GM19035 (cell line): Measurements from ENCODE around the gene HSPA5.
A peak's percentile ranks its signal among the peaks of the same experiment; 100 is the strongest.
"Not testable (repeated sequence)": the region's sequence is repeated elsewhere in the genome, so short reads cannot be mapped to it uniquely, and the experiment has no call there.

Experiments
- ATAC-seq: cut with Tn5 transposase; IDR thresholded peaks from one replicate; pipeline ENCODE4 v1.9.1; 2021; ENCODE audit not compliant: unreplicated experiment

Gene HSPA5

DNA sequence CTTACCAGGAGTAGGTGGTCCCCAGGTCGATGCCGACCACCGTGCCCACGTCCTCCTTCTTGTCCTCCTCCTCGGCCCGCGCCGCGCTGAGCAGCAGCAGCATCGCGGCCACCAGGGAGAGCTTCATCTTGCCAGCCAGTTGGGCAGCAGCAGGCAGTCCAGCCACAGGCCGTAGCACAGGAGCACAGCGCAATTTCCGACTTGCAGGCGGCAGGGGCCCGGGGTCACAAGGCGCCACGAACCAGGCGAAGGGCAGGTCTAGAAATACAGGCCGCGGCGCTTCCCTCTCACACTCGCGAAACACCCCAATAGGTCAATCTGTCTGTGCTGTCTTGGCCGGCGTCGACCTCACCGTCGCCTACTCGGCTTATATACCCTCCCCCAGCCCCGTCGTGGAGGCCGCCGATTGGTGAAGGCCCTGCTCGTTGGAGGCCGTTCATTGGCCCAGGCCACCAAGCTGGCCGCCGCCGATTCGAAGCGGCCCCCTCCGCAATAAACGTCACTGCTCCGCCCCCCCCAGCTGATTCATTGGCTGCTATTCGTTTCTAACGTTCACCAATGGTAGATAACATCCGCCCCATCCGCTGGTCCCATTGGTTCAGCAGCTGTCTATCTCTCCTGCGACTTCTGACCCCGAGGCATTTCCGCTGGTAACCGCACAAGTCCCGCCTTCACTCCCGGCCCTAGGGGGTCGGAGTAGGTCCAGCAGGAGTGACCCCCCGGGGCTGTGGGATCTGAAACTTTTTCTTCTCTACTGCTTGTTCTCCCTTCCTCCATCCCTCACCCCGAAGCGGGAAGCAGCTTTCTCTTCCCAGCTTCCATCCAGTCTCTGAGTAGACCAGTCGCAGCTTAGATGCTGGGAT is at the start of gene HSPA5:
Gene HSPA5 (minus strand): TSS at position 344 of the 863 bp plus-strand sequence. CDS start 217 bp downstream, at position 127.
- peak; percentile 89 for ATAC-seq

DNA sequence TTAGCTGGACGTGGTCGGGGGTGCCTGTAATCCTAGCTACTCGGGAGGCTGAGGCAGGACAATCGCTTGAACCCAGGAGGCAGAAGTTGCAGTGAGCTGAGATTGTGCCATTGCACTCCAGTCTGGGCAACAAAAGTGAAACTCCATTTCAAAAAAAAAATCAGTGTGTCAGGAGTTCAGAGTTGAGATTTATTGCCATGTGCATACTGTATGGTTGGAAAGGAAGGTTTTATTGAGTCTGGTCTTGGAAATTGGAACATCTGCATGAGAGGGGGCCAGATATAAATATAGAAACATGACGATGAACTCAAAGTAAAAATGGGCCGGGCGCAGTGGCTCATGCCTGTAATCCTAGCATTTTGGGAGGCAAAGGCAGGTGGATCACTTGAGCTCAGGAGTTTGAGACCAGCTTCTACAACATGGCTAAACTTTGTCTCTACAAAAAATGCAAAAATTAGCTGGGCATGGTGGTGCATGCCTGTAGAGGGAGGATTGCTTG is 45.8 kb upstream of the HSPA5 start:
- ATAC-seq: not testable (repeated sequence)

- ATAC-seq: no peak
Observed at GRCh38 chr9:125284855-125285254, 43.7 kb upstream of the HSPA5 start.

- ATAC-seq: no peak
Observed at GRCh38 chr9:125280945-125281344, 39.8 kb upstream of the HSPA5 start.

DNA sequence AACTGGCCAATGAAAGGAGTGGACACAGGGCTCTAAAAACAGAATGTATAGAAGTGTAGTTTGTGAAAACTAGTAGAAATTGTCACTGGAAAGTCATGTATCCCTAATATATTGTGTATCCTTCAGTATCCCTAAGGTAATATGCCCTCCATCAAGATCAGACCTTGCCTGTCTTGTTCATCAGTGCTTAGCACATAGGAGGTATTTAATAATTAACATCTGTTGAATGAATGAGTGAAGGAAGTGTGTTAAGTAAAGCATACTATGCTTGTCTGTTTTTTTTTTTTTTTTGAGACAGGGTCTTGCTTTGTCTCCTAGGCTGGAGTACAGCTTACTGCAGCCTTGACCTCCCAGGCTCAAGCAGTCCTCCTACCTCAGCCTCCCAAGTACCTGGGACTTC is 36.3 kb upstream of the HSPA5 start:
- ATAC-seq: no peak

DNA sequence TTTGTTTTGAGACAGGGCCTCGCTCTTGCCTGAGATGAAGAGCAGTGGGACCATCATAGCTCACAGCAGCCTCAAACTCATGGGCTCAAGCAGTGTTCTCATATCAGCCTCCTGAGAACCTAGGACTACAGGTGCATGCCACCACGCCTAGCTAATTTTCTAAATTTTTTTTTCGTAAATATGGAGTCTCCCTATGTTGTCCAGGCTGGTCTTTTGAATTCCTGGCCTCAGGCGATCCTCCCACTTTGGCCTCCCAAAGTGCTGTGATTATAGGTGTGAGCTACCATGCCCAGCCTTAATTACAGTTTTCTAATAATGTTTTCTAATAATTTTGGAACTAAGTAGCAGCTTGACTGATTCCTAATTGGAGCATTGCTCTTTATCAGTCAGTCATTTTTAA is 35.6 kb upstream of the HSPA5 start:
- no peak for ATAC-seq

- no peak for ATAC-seq
Observed at GRCh38 chr9:125272697-125273096, 31.6 kb upstream of the HSPA5 start.

GRCh38 chr9:125271081-125271480 is 29.9 kb upstream of the HSPA5 start:
- ATAC-seq: no peak

GRCh38 chr9:125269014-125269397 is 27.9 kb upstream of the HSPA5 start:
- no peak for ATAC-seq

DNA sequence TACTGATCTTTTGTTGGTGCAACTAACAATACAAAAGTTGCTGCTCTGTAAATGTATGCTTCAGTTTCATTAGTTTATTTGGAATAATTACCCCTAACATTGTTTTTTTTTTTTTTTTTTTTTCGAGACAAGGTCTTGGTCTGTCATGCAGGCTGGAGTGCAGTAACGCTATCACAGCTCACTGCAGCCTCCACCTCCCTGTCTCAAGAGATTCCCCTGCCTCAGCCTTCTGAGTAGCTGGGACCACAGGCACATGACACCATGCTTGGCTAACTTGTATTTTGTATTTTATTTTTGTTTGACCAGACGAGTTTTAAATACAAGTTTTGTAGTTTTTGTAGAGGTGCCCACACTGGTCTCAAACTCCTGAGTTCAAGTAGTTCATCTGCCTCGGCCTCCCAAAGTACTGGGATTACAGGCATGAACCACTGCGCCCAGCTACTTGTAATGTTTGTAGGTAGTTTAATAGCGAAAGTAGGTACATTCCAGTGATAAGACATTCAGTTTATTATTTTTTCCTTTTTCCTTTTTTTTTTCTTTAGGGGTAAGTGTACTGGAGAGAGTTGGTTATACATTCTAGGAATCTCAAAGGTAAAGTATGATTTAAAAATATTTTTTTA is 27.4 kb upstream of the HSPA5 start:
- no peak for ATAC-seq

GRCh38 chr9:125264068-125264467 is 22.9 kb upstream of the HSPA5 start:
- ATAC-seq: not testable (repeated sequence)

DNA sequence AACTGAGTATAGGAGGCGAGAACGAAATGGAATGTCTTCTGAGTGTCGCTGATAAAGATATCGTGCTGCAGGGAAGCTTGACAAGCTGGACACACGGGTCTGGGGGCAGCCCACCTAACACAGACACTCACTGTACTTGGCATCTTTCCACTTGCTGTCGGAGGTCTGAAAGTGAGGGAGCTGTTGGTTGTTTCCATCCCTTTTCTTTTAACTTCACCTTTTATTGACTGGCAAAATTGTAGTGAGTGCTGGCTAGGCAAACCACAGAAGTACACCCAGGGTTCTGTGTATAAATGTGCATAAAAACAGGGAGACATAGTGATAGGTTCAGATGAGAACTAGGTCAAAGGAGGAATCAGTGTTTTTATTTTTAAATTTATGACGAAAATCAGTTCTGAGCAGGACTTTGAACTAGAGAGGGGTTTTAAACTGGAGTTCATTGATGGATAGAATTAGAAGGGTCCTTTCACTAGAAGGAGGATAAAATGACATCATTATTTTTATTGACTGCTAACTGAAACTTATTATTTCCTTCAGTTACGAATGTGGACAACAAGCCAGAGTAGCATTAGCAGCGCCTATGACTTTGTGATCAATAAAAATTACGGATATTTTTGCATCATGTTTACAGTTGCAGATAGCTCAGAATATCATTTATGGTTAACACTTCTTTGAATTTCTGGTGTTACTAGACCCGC is 21.3 kb upstream of the HSPA5 start:
- ATAC-seq: peak; percentile 8

DNA sequence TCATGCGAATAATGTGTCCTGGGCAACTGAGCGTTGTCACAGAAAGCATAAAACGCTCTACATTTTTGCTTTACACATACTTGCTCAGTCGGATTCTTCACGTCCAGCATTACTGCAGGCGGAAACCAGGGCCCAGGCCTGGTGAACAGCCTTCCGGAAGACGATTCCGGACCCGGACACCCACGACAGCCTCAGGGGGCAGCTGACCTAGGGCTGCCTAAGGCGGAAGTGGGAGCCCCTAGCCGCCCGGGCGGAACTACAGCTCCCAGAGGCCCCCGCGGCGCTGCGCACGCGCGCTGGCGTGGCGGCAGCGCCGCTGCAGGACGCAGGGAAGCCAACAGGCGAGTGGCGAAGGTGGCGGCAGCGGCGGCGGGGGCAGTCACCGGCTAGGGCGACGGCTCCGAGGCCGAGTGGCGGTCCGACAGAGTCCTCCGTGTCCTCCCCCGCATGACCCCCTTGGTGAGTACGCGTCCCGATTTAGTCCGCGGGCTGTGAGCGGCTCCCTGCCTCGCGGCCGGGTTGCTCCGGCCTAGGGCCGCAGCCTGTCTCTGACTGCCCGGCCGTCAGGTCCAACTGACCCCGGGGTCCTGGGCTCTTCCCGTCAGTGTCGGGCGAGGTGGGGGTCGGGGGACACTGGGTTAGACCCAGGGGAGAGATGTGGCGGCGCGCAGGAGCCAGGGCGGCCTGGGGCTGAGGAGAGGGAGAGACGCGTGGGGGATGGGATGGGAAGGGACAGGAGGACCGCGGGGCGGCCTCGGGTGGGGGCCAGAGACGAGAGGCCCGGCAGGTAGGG is 20.6 kb upstream of the HSPA5 start, which contains the start of gene GAPVD1:
Gene GAPVD1 (plus strand): TSS at position 326 of the 793 bp plus-strand sequence. CDS start 37,096 bp downstream, outside the sequence.
- ATAC-seq: peak; percentile 93

GRCh38 chr9:125260561-125260960 is 19.4 kb upstream of the HSPA5 start:
- no peak for ATAC-seq

DNA sequence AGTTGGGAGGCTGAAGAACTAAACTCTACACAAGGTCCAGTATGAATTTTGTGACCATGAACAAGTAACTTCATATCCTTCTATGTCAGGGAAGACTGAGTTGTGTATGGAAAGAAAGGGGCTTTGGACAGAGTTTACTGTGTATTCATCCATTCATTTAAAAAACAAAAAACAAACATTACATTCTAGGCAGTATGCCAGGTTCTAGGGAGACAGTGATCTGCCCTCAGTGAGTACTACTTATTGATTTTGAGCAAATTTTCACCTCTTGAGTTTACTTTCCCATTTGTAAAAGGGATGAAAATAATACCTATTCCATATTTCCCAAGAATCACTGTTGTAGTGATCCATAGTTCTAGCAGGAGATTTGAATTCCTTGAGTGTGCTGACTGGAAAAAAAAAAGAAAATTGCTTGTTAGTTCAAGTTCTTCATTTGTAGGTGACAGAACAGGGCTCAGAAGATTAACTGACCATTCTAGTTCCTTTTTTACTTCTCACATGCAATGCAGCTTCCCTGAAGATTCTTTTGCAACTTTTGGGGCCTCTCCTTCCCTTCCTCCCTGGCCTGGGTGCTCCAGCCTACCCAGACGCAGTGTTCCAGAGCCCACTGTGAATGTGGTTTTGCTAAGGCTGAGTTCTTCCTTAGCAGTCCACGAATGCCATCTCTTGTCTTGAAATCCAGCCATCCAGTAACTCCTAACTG is 17.8 kb upstream of the HSPA5 start:
- no peak for ATAC-seq

DNA sequence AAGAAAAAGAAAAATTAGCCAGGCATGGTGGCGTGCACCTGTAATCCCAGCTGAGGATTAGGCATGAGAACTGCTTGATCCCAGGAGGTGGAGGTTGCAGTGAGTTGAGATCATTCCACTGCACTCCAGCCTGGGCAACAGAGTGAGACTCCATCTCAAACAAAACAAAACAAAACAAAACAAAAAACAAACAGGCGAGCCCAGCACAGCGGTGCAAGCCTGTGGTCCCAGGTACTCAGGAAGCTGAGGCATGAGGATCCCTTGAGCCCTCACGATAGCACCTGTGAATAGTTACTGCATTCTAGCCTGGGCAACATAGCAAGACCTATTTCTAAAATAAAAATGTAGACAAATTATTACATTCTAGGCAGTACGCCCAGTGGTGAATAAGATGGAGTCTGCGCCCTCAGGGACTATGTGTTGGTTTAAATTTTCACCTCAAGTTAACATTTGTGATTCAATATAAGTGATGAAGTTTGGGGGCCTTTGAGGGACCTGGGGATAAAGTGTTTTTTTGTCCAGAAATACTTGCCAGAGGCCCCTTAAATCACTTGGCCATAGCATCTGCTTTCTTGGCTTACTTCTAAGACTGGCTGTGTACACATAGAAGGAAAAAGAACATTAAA is 17.1 kb upstream of the HSPA5 start:
- no peak for ATAC-seq

GRCh38 chr9:125255781-125256391 is 14.7 kb upstream of the HSPA5 start:
- ATAC-seq: no peak

- no peak for ATAC-seq
Observed at GRCh38 chr9:125254231-125254630, 13.1 kb upstream of the HSPA5 start.

GRCh38 chr9:125246261-125246667 is 5.1 kb upstream of the HSPA5 start:
- no peak for ATAC-seq
